Endothelial cell (in vitro differentiated cells): ENCODE results near the gene WDR6. TPM values are rescaled to one million over a fixed set of nuclear protein-coding genes. Genes with fewer than 3 reads are reported as not detected.

ENCODE experiments used
- DNase-seq: peaks from one replicate; pipeline ENCODE4 v3.0.0; 2021; ENCODE audit warnings: low spot score
- H3K27ac Mint-ChIP-seq: one replicate; pipeline ENCODE4 v1.8.0; 2021; ENCODE audit warnings: mixed read lengths, inconsistent platforms; ENCODE audit not compliant: unreplicated experiment
- H3K27me3 Mint-ChIP-seq: one replicate; pipeline ENCODE4 v1.8.0; 2021; ENCODE audit warnings: mild to moderate bottlenecking, moderate library complexity, mixed read lengths, inconsistent platforms; ENCODE audit not compliant: unreplicated experiment
- H3K36me3 Mint-ChIP-seq: one replicate; pipeline ENCODE4 v1.8.0; 2021; ENCODE audit warnings: mild to moderate bottlenecking, low read depth, mixed read lengths, inconsistent platforms; ENCODE audit not compliant: unreplicated experiment
- H3K4me1 Mint-ChIP-seq: one replicate; pipeline ENCODE4 v1.8.0; 2021; ENCODE audit warnings: mild to moderate bottlenecking, mixed read lengths, inconsistent platforms; ENCODE audit not compliant: unreplicated experiment
- H3K4me3 Mint-ChIP-seq: one replicate; pipeline ENCODE4 v1.8.0; 2021; ENCODE audit warnings: mild to moderate bottlenecking, mixed read lengths, inconsistent platforms; ENCODE audit not compliant: unreplicated experiment
- H3K9me3 Mint-ChIP-seq: one replicate; pipeline ENCODE4 v1.8.0; 2021; ENCODE audit warnings: mixed read lengths, inconsistent platforms; ENCODE audit not compliant: unreplicated experiment
- CTCF ChIP-seq: fragments of 200-600 bp; sonication (generic); IDR thresholded peaks from one replicate; pipeline ENCODE4 v1.5.0; 2021; ENCODE audit warnings: antibody characterized with exemption; ENCODE audit not compliant: unreplicated experiment
- total RNA-seq: library from RNA; stranded (reverse); fragmentation: NEBNext Ultra II Directional; extraction: Animal tissue kit (Norgen Biotek cat#: 25700); gene quantifications from one replicate; pipeline ENCODE4 v1.2.1, GENCODE V29; 2021; ENCODE audit not compliant: unreplicated experiment

Gene WDR6
- total RNA-seq, 1 donor from 2014 or later: 148 TPM

DNA sequence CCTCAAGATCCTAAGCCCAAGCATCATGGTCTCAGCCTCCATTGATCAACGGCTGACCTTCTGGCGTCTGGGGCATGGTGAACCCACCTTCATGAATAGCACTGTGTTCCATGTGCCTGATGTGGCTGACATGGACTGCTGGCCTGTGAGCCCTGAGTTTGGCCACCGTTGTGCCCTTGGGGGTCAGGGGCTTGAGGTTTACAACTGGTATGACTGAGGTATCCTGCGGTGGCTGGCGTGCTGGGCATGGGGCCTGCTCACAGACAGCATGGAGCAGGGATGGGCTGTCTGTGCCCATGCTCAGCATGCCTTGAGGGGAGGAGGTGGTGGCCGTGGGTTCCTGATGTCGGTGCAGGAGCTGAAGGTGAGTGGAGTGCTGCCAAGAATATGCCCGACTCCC lies 7.9 kb downstream of the WDR6 start:
- peak overlapping the region; percentile 27 for H3K4me3 Mint-ChIP-seq

DNA sequence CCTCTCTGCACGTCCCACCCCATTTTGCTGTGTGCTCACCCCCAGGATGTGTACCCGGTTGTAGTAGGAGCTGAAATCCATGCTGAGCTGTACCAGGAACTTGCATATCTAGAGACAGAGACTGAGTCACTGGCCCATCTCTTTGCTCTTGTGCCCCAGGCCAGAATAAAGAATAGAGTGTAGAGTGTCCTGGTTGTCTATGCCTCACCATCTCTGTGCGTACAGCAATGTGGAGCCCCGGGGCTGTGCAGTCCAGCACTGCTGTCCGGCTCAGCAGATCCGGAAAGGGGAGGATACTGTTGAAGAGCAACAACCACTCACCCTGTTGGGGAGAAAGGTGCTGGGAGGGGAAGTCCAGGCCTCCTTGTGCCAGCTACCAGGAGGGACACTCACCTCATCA lies 8.6 kb downstream of the WDR6 start:
- Mint-ChIP-seq H3K27me3 (peaks cover 32% of the 10 kb centered on the region), H3K36me3 (peaks cover 25% of the 10 kb centered on the region), H3K4me3 (peak overlapping the region; percentile 62), H3K9me3 (no peaks in the 10 kb centered on the region), H3K4me1 (peaks cover 10% of the 10 kb centered on the region), H3K27ac (no peak overlapping the region)
- no peak for DNase-seq
- no peak for TF ChIP-seq CTCF

More for the DNA sequence above, 7.9 kb downstream of the WDR6 start:
- Mint-ChIP-seq H3K4me1 (peaks cover 9% of the 10 kb centered on the region), H3K36me3 (peaks cover 25% of the 10 kb centered on the region), H3K27me3 (peaks cover 31% of the 10 kb centered on the region), H3K9me3 (no peaks in the 10 kb centered on the region), H3K27ac (no peak overlapping the region)
- no peak for TF ChIP-seq CTCF
- no peak for DNase-seq

DNA sequence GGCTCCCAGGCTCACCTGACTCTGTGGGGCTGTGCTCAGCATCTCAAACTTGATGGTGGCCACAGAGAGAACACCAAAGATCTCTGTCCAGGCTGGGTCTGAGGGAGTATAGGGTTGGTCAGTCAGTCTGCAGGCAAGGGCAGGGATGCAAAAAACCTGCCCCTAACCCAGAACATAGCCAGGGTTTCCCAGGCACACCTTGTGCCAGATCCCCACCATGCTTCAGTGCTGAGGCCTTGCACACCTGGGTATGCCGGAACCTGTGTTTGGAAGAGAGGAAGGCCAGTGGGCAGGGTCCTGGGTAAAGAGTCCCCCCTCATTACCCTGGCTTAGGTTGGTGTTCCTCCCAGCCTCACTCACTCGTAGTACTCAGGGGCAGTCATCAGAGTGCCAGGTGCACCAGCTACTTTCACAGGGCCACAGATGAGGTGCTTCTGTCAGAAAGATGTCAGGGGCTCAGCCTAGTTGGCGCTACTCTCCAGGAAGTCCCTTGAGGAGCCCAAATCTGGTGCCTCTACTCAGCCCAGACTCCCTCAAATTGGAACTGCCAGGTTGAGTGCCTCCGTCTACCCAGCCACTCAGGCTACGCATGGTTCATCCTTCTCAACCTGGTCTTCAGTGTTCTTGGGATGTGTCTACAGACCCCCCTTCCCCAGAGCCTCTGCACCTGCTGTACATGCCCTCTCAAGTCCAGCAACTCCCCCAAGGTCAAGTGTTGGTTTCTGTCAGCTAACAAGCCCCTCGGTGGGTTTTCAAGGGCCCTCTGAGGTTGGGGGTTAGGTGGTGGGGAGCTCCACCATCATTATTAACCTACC lies 9.4 kb downstream of the WDR6 start:
- DNase-seq: no peak
- Mint-ChIP-seq H3K4me3 (peak overlapping the region; percentile 67), H3K27ac (peak overlapping the region; percentile 18), H3K4me1 (peaks cover 10% of the 10 kb centered on the region), H3K36me3 (peaks cover 21% of the 10 kb centered on the region), H3K27me3 (peaks cover 32% of the 10 kb centered on the region), H3K9me3 (no peaks in the 10 kb centered on the region)
- no peak for TF ChIP-seq CTCF

GRCh38 chr3:49017229-49017970 lies 10.2 kb downstream of the WDR6 start:
- no peaks in the 10 kb centered on the region for H3K9me3 Mint-ChIP-seq
- peaks cover 15% of the 10 kb centered on the region for H3K36me3 Mint-ChIP-seq
- peak overlapping the region; percentile 69 for H3K4me3 Mint-ChIP-seq
- TF ChIP-seq CTCF: no peak
- peaks cover 32% of the 10 kb centered on the region for H3K27me3 Mint-ChIP-seq
- no peak for DNase-seq
- H3K27ac Mint-ChIP-seq: peak overlapping the region; percentile 18
- H3K4me1 Mint-ChIP-seq: peaks cover 11% of the 10 kb centered on the region
